HCT116 (cell line): ENCODE data around the gene PDE6A.

Experiments
- CBX3 ChIP-seq: IDR thresholded peaks from 2 replicates; pipeline ENCODE4 v1.6.1; 2012; ENCODE audit warnings: low read depth
- EZH2 ChIP-seq: fragments of 200-600 bp; sonication (generic); IDR thresholded peaks from 2 replicates; pipeline ENCODE4 v1.6.1; 2017; ENCODE audit warnings: antibody characterized with exemption, mixed run types
- EZH2phosphoT487 ChIP-seq: fragments of 200-600 bp; IDR thresholded peaks from 2 replicates; pipeline ENCODE4 v1.6.1; 2018; ENCODE audit warnings: antibody characterized with exemption, borderline replicate concordance
- POLR2A ChIP-seq: IDR thresholded peaks from 2 replicates; pipeline ENCODE4 v1.7.0; 2011; ENCODE audit warnings: borderline replicate concordance; ENCODE audit not compliant: insufficient read depth, insufficient read length; ENCODE audit errors: extremely low read depth
- POLR2AphosphoS5 ChIP-seq: IDR thresholded peaks from 2 replicates; pipeline ENCODE4 v1.6.1; 2011; ENCODE audit warnings: mild to moderate bottlenecking, low read depth, low read length, moderate library complexity
- RAD21 ChIP-seq: IDR thresholded peaks from 2 replicates; pipeline ENCODE4 v1.6.1; 2012; ENCODE audit warnings: low read depth, mild to moderate bottlenecking
- SP1 ChIP-seq: IDR thresholded peaks from 2 replicates; pipeline ENCODE4 v1.6.1; 2012; ENCODE audit warnings: low read depth
- ZFX ChIP-seq: fragments of 450-650 bp; IDR thresholded peaks from 2 replicates; pipeline ENCODE4 v1.6.1; 2017
- TF ChIP-seq, protein P1 (sequence below), 3 experiments: fragments of 200-600 bp in 1 of 3; sonication (generic) in 1 of 3; IDR thresholded peaks in 2 of 3; conservative IDR thresholded peaks in 1 of 3; 2 replicates each; pipeline ENCODE4 v1.5.1; 2012 to 2017; ENCODE audit warnings: low read depth in 2 of 3, low read length in 2 of 3, antibody characterized with exemption in 1 of 3, borderline replicate concordance in 1 of 3, control low read depth in 1 of 3, mild to moderate bottlenecking in 1 of 3, mixed read lengths in 1 of 3, mixed run types in 1 of 3, moderate library complexity in 1 of 3; ENCODE audit not compliant: insufficient read depth in 1 of 3
- TF ChIP-seq, protein P2 (sequence below): IDR thresholded peaks from 2 replicates; pipeline ENCODE4 v1.6.1; 2011; ENCODE audit warnings: mild to moderate bottlenecking, low read length, moderate library complexity; ENCODE audit not compliant: insufficient replicate concordance; ENCODE audit errors: extremely low read depth

DNA sequence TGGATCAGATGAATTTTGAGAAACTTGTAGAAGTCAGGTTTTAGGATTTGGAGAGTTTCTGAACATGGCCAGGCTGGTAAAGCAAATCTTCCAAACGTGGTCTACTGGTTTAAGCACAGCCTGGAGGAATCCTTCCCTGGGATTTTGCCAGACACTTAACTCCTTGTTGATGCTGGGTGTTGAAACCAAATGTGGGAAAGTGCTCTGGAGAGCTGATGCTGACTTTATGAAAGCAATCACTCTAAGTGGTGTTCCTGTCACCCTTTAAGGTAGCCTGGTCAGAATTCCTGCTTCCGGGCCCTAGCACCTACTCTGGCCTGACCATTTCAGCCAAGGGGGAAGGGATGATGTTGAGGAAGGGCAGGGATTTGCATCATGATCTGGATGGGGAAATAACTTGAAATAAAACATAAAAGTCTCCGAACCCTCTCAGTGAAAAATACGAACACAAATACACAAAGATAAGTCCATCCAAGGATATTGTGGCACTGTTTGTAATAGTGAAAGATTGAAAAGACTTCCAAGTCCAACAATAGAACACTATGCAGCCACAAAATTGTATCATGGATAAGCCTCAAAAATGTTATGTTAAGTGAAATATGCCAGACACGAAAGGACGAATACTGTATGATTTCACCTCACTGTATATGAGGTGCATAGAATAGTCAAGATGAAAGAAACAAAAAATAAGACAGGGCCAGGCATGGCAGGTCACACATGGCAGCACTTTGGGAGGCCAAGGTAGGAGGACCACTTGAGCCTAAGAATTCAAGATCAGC, 57.7 kb downstream of the PDE6A start:
- TF ChIP-seq EZH2 (no peak), POLR2AphosphoS5 (no peak), RAD21 (no peak), ZFX (no peak), EZH2phosphoT487 (no peak), POLR2A (no peak), CBX3 (no peak), SP1 (no peak)
- TF ChIP-seq, protein P1, sequence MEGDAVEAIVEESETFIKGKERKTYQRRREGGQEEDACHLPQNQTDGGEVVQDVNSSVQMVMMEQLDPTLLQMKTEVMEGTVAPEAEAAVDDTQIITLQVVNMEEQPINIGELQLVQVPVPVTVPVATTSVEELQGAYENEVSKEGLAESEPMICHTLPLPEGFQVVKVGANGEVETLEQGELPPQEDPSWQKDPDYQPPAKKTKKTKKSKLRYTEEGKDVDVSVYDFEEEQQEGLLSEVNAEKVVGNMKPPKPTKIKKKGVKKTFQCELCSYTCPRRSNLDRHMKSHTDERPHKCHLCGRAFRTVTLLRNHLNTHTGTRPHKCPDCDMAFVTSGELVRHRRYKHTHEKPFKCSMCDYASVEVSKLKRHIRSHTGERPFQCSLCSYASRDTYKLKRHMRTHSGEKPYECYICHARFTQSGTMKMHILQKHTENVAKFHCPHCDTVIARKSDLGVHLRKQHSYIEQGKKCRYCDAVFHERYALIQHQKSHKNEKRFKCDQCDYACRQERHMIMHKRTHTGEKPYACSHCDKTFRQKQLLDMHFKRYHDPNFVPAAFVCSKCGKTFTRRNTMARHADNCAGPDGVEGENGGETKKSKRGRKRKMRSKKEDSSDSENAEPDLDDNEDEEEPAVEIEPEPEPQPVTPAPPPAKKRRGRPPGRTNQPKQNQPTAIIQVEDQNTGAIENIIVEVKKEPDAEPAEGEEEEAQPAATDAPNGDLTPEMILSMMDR (IDR thresholded peaks at IDR 0.05 in 2 of 3, conservative IDR thresholded peaks at IDR 0.05 in 1 of 3; ENCODE audit: borderline replicate concordance in 1 of 3, insufficient read depth in 1 of 3, low read depth in 2 of 3, low read length in 2 of 3): no peak
- TF ChIP-seq, protein P2, sequence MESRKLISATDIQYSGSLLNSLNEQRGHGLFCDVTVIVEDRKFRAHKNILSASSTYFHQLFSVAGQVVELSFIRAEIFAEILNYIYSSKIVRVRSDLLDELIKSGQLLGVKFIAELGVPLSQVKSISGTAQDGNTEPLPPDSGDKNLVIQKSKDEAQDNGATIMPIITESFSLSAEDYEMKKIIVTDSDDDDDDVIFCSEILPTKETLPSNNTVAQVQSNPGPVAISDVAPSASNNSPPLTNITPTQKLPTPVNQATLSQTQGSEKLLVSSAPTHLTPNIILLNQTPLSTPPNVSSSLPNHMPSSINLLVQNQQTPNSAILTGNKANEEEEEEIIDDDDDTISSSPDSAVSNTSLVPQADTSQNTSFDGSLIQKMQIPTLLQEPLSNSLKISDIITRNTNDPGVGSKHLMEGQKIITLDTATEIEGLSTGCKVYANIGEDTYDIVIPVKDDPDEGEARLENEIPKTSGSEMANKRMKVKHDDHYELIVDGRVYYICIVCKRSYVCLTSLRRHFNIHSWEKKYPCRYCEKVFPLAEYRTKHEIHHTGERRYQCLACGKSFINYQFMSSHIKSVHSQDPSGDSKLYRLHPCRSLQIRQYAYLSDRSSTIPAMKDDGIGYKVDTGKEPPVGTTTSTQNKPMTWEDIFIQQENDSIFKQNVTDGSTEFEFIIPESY: no peak
